Activated CD8-positive, alpha-beta memory T cell treated with anti-CD3 and anti-CD28 coated beads, Interleukin-2, amount 50 U/mL, for 24 hours (primary cell): ENCODE results near the gene ARHGAP9.
A peak's percentile ranks its signal among the peaks of the same experiment; 100 is the strongest.
"Not testable (repeated sequence)": the region's sequence is repeated elsewhere in the genome, so short reads cannot be mapped to it uniquely, and the experiment has no call there.

Source experiments
- DNase-seq: peaks from one replicate; pipeline ENCODE4 v3.0.0-alpha.2; 2020; ENCODE audit errors: extremely low read depth

Gene ARHGAP9

DNA sequence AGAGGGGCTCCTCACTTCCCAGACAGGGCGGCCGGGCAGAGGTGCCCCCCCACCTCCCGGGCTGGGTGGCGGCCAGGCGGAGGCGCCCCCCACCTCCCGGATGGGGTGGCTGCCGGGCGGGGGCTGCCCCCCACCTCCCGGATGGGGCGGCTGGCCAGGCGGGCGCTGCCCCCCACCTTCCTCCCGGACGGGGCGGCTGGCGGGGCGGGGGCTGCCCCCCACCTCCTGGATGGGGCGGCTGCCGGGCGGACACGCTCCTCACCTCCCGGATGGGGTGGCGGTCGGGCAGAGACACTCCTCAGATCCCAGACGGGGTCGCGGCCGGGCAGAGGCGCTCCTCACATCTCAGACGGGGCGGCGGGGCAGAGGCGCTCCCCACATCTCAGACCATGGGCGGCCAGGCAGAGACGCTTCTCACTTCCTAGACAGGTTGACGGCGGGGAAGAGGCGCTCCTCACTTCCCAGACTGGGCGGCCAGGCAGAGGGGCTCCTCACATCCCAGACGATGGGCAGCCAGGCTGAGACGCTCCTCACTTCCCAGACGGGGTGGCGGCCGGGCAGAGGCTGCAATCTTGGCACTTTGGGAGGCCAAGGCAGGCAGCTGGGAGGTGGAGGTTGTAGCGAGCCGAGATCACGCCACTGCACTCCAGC lies 15.5 kb upstream of the ARHGAP9 start:
- not testable (repeated sequence) for DNase-seq

DNA sequence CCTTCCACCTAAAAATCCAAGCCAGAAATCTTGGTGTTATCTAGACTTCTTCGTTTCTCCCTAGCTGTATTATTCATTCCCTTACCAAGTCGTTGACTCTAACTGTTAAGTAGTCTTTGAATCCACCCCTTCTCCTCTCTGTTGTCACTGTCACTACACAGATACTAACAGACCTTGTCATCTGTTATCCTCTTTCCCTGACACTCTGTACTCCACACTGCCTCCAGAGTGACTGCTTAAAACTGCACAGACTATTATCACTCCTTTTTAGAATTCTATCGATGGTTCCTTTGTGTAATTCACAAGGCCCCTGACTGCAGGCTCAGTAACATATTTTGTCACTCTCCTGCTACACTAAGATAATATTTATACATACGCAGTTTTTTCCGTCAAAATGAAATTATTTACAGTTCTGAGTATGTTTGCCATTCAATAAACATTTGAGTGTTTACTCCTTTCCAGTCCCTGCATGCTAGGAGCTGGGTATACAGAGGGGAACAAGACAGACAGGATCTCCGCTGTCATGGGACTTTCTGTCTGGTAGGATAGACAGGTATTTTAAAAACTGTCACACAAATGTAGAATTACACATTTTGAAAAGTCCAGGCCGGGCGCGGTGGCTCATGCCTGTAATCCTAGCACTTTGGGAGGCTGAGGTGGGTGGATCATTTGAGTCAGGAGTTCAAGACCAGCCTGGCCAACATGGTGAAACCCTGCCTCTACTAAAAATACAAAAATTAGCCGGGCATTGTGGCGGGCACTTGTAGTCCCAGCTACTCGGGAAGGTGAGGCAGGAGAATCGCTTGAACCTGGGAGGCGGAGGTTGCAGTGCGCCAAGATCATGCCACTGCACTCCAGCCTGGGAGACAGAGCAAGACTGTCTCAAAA lies 12.0 kb upstream of the ARHGAP9 start:
- DNase-seq, result no peak

DNA sequence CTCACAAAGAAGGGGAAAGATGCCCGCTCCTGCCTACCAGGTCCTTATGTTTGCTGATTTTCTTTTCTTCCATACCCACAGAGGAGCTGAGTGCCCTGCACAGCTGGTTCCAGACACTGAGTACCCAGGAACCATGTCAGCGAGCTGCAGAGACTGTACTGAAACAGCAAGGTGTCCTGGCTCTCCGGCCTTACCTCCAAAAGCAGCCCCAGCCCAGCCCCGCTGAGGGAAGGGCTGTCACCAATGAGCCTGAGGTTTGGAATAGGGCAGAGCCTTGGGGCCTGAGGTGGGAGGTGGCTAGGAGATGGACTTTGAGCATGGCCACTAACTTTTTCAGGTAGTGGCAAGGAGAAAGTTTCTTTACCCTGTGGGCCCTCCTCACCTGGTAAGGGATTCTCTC lies 10.5 kb upstream of the ARHGAP9 start:
- DNase-seq, result no peak

DNA sequence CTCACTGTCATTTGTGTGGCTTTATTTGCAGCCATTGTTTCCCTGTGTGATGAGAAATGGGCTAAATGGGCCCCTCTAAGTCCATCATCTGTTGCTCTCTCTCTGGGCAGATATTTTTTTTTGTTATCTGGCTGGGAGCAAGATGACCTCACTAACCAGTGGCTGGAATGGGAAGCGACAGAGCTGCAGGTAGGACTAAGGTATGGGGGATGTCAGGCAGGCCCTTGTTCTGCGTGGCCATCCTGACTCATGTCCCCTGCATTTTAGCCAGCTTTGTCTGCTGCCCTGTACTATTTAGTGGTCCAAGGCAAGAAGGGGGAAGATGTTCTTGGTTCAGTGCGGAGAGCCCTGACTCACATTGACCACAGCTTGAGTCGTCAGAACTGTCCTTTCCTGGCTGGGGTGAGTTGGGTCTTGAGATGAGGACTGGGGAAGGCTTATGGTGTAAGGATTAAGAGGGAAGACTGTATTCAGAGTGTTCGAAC lies 9.5 kb upstream of the ARHGAP9 start:
- DNase-seq, result no peak

DNA sequence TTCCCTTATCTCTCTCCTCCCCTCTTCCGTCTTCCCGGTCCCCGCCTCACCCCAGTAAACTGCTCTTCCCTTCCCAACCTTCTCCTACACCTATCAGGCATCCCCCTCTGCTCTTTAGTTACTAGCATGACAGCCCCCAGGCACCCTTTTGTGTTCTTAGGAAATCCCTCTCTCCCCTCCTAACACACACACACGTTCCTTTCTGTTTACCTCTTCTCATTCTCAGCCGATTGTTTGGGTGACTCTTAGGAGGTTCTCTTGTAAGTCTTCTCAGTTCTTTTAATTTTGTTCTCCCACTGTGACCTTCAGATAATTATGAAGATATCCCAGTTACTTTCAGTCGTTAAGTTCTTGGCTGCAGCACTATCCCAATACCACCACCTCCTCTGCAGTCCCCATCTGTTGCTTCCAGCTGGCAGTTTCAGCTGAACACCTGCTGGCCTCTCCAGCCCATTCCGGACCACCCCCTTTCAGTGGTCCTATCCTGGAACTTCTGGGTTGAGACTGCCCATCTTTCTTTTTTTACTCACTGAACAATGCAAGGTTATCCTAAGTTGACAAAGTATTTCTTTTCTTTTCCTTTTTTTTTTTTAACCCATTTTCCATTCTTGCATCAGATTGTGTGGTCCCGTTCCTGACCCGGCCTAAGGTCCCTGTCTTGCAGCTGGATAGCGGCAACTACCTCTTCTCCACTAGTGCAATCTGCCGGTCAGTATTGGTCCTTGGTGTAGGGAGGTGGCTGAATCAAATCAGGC lies 8.9 kb upstream of the ARHGAP9 start:
- no peak for DNase-seq

DNA sequence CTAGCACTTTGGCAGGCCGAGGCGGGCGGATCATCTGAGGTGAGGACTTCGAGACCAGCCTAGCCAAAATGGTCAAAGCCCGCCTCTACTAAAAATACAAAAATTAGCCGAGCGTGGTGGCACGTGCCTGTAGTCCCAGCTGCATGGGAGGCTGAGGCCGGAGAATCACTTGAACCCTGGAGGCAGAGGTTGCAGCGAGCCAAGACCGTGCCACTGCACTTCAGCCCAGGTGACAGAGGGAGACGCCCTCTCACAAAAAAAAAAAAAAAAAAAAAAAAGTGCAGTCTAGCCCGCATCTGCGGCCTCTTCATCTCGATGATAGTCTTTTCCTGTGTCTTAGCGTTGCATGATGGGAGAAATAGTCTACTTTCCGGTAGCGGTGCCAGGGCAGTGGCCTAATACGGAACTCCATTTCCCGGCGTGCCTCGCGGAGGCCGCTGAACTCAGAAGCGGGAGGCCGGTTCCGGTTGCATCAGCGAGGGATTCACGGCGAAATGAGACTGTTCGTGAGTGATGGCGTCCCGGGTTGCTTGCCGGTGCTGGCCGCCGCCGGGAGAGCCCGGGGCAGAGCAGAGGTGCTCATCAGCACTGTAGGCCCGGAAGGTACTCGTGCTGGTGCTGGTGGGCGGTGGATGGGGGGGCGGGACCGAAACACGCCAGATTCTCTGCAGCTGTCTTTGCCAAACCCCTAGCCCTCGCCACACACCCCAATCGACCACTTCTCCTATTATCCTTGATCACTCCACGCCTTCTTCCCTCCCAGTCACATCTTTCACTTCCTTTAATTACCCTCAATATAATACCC lies 8.1 kb upstream of the ARHGAP9 start, which contains the start of gene MARS1:
TSS of gene MARS1 (plus strand) at position 472 of the 805 bp plus-strand sequence. CDS start at position 495, 23 bp downstream.
- peak; percentile 84 for DNase-seq

DNA sequence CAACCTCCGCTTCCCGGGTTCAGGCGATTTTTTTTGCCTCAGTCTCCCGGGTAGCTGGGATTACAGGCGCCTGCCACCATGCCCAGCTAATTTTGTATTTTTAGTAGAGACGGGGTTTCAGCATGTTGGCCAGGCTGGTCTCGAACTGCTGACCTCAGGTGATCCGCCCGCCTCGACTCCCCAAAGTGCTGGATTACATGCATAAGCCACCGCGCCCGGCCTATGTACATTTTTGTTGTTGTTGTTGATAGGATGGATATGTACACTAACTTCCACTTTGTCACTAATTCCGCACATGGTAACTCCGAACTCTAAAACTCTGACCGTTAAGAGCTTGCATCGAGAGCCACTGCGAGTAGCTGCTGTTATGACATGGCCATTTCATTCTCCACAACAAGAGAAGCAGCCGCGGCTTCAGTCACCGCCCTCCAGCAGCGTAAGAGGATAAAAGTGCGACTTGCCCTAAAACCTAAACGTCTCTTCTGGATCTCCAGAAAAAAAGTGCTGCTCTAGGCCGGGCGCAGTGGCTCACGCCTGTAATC lies 7.5 kb upstream of the ARHGAP9 start:
- no peak for DNase-seq

DNA sequence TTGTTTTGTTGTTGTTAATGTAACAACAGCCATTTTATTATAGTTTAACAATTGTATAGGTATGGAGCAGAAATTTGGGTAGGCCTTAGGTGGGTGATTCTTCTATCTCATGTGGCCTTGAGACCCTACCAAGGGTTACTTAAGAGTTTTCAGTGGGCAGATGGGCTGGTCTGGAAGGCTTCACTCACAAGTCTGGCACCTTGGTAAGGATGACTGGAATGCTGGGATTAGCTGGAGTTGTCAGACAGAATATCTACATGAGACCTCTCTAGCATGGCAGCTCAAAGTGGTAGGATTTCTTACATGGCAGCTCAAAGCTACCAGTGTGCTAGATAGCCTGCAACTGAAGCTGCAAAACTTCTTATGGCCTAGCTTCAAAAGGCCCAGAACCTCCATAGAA lies 6.0 kb upstream of the ARHGAP9 start:
- no peak for DNase-seq

DNA sequence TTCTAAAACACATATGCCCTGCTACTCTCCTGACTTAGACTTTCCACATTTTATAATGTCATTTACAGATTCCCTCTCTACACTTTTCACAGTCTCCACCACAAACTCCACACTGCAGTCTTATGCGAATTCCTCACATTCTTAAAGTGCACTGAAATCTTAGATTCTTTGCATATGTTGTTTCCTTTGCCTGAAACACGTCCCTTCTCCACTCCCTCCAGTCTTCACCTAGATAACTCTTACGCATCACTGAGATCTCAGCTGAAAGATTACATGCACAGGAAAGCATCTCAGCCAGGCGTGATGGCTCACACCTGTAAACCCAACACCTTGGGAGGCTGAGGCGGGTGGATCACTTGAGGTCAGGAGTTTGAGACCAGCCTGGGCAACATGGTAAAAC lies 3.8 kb upstream of the ARHGAP9 start:
- DNase-seq, result no peak

DNA sequence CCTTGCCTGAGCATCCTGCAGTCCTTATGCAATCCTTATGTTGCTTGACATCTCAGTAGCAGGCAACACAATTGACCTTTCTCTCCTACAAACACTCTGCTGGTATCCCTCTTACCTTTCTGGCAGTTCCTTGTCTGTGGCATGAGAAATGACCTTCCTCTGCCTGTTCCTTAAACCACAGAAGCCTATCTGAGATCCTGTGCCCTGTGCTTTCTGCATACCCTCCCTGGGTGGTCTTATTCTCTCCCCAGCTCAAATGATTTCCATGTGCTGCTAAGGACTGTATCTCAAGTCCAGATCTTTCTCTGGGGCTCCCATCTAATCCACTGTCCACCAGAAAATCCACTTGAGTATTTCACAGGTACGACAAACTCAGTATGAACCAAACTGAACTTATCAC lies 2.0 kb upstream of the ARHGAP9 start:
- DNase-seq, result no peak

DNA sequence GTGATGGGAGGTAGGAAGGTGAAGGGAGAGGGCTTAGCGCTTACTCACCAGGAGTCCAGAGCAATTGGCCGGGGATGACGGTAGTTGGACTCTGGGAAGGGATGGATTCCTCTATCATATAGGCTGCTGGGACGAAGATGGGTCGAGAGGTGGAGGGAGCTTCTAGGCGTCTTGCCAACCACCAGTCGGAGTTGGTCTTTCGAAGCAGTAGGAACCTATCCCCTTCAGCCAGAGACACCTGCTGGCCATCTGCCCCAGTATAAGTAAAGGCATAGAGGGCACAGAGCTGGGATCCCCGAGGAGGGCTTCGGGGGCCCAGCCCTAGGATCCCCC lies 657 bp downstream of the ARHGAP9 start:
- DNase-seq, result no peak

DNA sequence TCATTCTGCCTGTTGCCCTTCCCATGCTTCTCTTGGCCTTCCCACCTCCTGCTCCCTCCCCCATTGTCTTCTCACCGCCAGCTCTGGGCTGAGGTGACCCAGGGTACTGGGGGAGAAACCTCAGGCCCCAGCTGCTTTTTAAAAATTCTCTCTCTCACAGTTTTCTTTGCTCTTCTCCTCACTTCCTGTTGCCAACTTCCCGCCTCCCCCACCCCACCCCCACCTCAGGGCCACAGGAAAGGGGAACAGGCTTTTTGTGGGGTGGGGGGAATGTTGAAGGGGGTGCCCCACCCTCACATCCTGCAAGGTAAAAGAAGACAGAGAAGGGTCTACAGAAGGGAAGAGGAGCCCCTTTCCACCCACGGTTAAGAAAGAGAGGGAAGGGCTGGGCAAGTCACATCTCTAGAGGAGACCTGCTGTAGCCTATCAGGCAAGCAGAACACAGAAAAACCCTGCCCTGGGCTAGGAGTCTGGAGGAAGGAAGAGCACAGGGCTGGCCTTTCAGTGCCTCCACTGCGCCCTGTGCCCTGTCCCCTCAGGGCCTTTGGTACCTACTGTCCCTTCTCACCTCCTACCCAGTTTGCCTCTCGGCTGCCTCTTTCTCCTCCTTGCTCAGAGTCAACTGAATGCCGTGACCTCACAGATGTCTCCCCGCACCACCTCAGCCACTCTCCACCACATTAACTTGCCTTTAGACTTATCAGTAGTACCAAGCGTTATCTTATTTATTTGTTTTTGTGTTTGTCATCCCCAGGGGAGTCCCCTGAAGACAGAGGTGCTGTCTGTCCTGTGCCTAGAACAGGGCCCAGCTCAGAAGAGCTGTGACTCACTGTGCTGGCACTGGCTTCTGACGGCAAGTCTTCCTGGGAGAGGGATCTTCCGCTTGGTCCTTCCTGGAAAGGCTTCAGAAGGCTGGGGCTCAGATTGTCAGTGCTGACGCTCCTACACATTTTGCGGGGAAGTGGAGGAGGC lies 1.7 kb downstream of the ARHGAP9 start:
- no peak for DNase-seq

DNA sequence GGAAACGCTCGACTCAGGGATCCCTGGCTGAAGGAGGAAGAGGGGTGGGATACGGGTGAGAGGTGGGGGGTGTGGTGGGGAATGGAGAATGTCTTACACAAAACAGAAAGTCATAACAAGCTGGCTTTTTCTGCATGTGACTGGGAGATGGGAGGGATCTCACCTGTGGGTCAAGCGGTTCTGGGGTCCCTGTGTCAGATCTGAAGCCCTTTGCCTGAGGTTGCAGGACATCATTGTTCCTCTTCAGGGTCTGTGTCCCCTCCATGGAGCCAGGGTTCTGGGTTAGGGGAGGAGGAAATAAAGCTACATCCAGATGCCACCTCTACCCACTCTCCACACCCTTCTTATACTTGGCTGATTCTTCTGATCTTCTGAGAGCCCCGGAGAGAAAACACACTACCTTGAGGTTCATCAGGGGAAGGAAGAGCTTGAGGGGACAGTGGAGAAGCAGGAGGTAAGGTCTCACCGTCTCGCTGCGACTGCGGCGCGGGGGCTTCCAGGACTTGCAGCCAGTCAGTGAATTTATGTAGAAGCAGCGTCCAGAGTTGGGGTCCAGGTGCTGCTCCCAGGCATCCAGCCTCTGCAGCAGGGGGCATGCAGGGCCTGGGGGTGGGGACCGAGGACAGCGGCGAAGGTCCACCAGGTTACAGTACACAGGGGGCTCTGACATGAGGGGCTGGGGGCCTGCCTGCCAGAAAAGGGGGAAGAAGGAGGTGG lies 2.5 kb downstream of the ARHGAP9 start:
- DNase-seq, result no peak

DNA sequence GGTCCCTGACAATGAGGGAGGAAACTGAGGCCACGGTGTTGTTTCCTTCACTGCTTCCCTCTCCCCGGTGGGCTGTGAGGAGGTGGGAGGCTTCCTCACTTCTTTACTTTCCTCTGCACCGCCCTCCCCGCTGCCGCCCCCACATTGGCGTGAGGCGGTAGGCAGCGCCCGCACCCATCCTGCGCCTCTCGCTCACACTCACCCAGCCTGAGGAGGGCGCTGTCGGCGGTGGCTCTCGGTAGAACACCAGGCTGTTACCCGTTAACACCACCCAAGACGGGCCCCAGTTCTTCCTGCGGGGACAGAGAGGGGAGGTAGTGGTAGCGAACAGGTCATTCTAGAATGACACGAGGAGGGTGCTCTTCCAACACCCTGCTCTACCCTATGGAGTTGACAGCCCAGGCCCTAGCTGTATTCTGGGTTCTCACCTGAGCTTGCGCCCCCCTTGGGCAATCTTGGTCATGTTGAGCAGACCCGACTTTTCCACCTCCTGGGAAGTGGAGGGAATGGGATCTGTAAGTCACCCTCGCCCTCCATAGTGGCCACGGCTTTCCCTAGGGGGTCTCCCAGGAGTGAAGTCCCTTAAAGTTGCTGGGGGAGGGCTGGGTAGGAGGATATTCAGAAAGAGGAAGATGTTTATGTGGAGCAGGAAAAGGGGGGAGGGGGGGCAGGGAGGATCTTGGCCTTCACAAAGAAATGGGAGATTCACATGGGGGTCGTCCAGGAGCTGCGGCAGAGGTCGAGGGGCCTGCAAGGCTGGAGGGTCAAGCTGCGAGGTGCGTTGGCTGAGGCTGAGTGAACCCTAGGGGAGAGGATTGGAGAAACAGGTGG lies 3.3 kb downstream of the ARHGAP9 start:
- no peak for DNase-seq

DNA sequence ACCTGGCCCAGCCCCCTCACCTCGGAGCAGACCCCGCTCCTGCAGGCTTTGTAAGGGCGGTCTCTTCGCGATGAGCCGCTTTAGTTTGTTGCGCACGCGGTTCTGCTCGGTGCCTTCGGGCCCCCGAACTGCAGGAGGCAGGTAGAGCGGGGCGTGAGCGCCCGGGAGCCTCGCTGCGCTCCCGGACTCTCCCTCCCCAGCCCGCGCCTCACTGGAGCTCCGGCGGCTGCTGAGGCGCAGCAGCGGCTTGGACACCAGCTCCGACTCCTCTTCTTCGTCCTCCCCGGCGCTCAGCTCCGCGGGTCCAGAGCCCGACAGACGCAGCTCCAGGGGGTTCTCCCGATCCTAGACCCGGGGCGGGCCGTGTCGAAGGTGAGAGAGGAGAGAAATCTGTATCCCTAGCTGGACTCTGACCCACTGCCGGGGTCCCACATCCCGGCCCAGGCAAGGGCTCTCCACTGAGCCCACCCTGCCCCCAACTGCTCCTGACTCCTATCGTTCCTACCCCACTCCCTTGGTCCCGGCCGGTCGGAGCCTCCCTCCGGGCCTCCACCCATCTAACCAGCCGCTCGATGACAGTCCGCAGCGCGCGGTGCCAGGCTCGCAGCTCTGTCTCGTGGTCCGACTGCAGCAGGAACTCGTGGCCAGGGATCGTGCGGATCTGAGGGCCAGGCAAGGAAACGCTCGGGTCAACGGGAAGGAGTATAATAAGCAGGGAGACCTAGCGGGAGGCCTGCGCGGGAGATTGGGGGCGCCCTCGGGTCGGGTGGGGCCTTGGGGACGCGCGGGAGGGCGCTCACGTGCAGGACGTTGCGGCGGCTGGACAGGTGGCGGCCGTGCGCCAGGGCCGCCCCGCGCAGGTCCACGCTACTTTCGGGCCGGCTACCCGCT lies 4.2 kb downstream of the ARHGAP9 start:
- DNase-seq, result no peak

DNA sequence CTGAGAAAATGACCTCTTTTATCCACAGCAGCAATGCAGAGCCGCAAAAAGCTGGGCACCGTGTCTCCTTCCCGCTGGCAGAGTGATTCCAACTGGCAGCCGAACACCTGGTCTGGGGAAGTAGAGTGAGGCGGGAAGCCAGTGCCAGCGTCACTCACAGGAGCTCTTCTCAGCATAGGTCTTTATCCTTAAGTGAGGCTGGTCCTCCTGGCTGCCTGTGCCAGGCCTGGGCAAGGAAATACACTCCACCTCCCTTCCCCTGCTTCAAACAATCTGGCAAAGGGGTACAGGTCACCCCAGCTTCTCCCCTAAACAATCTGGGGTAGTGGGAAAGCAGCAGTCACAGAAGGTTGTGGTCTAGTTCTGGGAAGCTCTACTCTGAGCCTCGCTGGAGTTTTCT lies 4.8 kb downstream of the ARHGAP9 start:
- DNase-seq, result no peak

DNA sequence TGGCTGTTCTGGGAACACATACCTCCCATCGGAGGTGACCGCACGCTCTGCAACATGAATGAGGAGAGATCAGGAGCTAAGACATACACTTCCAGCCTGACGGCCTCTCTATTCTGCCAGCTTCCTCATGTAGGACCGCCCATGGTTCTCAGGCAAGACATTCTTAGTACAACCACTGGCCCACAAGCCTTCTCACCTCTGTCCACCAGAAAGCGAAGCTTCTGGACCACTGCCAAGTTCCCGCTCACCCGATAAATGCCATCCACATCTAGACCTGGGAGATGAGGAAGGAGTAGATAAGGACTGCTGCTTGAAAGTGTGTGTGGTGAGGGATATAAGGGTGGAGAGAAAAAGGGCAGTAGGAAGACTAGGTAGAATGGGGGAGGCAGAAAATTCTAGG lies 5.2 kb downstream of the ARHGAP9 start:
- DNase-seq, result no peak

DNA sequence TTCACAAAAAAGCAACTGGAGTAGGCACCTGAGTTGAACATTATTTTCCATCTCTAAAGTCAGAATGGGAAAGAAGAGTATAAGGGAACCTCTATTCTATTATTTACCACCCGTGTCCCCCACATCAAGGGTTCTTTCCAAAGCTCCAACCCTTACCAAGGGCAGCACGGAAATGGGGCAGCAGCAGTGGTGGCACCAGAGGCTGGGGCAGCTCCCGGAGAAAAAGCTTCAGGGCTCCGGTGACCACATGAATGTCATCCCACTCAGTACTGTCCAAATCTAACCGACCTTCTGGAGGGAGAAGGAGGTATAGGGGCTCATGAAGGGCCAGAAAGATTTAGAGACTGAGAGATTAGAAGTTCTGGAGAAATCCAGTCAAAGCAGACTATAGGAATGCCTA lies 5.8 kb downstream of the ARHGAP9 start:
- no peak for DNase-seq
